Hepatocyte (in vitro differentiated cells): Measurements from ENCODE around the gene PLEKHG5.

Source experiments
- EZH2 ChIP-seq: fragments of 200-600 bp; sonication (generic); IDR thresholded peaks from 2 replicates; pipeline ENCODE4 v1.6.1; 2016; ENCODE audit warnings: antibody characterized with exemption, mild to moderate bottlenecking, borderline replicate concordance
- TF ChIP-seq, protein P1 (sequence below): fragments of 200-600 bp; sonication (generic); IDR thresholded peaks from 2 replicates; pipeline ENCODE4 v1.5.1; 2016; ENCODE audit warnings: antibody characterized with exemption, mild to moderate bottlenecking; ENCODE audit not compliant: poor library complexity

- TF ChIP-seq, protein P1, sequence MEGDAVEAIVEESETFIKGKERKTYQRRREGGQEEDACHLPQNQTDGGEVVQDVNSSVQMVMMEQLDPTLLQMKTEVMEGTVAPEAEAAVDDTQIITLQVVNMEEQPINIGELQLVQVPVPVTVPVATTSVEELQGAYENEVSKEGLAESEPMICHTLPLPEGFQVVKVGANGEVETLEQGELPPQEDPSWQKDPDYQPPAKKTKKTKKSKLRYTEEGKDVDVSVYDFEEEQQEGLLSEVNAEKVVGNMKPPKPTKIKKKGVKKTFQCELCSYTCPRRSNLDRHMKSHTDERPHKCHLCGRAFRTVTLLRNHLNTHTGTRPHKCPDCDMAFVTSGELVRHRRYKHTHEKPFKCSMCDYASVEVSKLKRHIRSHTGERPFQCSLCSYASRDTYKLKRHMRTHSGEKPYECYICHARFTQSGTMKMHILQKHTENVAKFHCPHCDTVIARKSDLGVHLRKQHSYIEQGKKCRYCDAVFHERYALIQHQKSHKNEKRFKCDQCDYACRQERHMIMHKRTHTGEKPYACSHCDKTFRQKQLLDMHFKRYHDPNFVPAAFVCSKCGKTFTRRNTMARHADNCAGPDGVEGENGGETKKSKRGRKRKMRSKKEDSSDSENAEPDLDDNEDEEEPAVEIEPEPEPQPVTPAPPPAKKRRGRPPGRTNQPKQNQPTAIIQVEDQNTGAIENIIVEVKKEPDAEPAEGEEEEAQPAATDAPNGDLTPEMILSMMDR, result no peak
- no peak for TF ChIP-seq EZH2
These were observed 49.9 kb downstream of the PLEKHG5 start for GRCh38 chr1:6441586-6441985.
